Measurements from ENCODE around the gene NDUFS2.
A peak's percentile ranks its signal among the peaks of the same experiment; 100 is the strongest.

NDUFS2 gene

DNA sequence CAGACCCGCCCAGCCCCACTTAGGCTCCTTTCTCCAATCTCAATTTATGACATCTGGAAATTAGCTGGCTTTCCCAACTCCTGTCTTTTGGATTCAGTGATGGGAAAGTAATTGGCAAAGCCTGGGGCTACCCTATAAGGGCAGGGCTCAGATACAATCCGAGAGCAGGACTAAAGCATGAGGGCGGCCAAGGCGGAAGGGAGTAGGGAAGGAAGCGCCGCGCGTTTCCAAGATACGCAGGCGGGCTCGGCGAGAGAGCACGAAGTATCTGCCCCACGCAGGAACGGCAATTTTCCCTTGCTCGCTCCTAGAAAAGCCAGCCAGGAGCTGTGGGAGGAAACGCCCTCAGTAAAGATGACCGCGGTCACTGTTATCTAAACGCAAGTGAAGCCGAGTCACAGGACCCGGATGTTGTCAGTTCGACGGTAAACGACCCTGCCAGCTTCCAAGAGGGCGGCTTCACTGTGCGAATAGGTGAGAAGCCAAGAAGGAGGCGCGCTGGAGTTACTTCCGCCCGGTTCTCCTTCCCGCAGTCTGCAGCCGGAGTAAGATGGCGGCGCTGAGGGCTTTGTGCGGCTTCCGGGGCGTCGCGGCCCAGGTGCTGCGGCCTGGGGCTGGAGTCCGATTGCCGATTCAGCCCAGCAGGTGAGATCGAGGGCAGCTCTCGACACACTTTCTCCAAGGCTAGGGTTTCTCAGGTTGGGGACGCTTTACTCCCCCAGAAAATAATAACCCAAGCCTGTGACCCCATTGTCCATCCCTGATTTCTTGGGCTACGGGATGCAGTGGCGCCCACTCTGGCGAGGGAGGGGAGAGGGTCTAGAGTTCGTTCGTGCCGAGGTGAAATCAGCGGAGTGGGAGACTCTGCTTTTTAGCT, at the start of gene NDUFS2:
Gene NDUFS2, plus strand, starts transcription at position 532 of the 877 bp plus-strand sequence. Its CDS starts 19 bp downstream, at position 551.
- peak; percentile 75 to 98 (median 94) for DNase-seq

DNA sequence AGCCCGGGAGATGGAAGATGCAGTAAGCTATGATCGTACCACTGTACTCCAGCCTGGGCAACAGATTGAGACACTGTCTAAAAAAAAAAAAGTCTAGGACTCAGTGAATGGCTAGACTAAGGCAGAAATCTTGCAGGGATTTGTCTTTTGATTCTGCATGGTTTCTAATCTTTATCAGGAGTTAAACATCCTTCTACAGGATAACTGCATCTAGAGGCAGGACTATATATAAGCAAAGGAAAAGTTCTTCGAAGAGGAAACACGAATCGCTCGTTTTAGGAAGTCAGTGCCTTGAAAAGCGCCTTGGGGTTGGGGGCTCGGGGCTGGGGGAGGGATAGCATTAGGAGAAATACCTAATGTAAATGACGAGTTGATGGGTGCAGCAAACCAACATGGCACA, 49.0 kb upstream of the NDUFS2 start:
- DNase-seq = no peak

DNA sequence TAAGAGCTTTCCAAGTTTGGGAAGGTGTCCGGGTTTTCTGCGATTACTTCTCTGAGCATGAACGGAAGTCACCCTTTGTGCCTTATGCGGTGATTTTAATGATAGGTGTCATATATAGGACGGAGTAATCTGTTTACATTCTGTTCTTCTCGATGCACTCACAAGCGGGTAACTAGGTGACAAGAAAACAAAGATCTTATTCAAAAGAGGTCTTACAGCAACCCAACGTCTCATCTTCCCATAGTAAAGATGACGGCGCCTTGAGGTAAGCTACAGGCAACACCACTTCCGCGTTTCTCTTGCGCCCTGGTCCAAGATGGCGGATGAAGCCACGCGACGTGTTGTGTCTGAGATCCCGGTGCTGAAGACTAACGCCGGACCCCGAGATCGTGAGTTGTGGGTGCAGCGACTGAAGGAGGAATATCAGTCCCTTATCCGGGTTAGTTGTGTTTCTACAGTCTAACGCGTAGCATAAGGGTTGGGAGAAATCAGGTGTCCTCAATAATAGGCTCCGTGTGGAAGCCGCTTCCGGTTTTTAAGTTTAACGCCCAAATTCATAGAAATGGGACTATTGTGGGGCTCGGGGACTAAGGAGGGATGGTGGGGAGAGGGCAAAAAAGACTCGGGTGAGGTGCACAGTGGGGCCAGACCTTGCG, 48.4 kb upstream of the NDUFS2 start, which contains the start of gene UFC1:
Gene UFC1, plus strand, starts transcription at position 297 of the 656 bp plus-strand sequence. Its CDS starts 20 bp downstream, at position 317.
- peak in 12 of 14 donors; percentile 39 to 84 (median 73) for DNase-seq

GRCh38 chr1:161157867-161158266, 44.3 kb upstream of the NDUFS2 start:
- DNase-seq = no peak

DNA sequence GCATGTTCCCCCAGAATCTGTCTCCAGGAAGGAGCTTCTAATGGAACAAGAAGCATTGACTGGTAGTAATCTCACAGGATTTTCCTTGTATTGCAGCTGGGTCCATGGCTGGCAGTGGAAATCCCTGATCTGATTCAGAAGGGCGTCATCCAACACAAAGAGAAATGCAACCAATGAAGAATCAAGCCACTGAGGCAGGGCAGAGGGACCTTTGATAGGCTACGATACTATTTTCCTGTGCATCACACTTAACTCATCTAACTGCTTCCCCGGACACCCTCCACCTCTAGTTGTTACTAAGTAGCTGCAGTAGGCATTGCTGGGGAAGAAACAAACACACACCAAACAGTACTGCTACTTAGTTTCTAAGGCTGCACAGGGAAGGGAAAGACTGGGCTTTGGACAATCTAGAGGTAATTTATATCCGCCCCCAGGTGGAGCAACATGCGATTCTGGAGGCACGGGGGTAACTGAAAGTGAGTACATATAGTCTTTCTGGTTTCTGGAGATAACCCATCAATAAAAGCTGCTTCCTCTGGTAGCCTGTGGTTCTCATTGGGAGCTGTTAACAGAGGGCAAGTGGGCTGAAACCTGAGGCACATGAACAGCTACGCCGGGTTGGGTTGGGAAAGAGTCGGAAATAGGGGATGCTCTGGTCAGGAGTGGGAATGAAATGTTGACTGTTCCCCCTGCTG, 43.7 kb upstream of the NDUFS2 start:
- DNase-seq = no peak

DNA sequence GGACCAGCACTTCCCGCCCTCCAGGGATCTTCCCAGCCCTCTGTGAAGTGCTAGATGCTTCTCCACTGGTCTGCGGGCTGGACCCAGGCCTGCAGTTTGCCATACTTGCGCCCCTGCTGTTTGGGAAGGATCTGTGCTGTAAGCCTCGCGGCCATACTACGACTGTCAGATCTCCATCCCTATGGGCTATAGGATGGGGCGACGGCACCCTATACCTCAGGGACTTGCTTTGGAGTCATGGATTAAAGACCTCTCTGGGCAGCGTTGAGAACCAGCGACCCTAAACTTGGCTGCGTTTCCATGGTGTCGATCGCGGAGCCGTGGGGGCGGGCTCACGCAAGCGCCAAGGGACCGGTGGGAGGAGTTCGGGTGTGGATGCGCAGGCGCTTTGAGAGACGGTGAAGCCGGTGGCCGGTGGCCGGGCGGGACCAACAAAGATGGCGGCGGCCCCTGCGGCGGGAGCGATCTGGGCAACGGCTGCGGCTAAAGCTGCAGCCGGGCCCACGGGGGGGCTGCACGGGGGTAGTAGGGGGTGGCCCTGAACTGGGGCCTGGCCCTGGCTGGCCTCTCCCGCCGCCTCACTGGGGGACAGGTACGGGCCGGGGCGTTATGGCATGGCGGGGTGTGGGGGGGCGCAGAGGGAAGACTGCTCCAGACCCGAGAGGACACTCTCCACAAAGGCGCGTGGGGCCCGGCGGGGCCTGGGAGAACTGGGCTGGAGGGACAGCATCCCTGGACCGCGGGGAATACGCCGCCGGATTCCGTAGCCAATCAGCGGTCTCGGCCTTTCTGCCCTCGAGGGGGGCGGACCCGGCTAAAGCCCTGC, 42.9 kb upstream of the NDUFS2 start, which contains the start of gene USP21:
Gene USP21, plus strand, starts transcription at position 414 of the 826 bp plus-strand sequence. CDS start 1,141 bp downstream, outside the sequence.
- peak; percentile 31 to 96 (median 90) for DNase-seq

DNA sequence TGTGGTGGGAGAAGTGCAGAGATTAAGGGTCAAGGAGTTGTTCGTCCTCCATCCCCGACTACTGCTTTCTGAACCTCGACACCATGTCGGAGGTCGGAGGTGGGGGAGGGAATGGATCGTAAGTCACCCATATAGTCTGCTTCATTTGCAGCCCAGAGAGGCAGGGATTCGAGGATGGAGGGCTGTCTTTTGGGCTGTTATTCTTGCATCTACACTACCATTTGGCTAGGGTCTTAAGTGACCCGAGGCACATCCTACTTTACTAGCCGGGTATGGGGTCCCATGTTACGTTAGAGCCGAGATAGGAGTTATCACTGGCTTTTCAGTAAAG, 42.3 kb upstream of the NDUFS2 start:
- DNase-seq = no peak

- no peak for DNase-seq
Measured at GRCh38 chr1:161160671-161161145, 41.5 kb upstream of the NDUFS2 start.

GRCh38 chr1:161161652-161162051, 40.5 kb upstream of the NDUFS2 start:
- DNase-seq = no peak

DNA sequence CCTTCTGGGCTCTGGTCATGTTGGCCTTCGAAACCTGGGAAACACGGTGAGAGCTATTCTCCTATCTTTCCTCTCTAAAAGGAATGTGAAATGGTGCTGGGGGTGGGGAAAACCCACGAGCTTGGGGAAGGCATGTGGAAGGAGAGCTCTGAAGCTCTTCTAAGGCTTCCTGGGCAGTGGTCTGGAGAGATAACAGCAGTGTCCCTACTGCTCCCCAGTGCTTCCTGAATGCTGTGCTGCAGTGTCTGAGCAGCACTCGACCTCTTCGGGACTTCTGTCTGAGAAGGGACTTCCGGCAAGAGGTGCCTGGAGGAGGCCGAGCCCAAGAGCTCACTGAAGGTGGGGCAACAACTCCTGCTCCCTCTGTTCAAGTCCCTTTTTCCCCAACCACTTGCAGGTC, 40.1 kb upstream of the NDUFS2 start:
- no peak for DNase-seq

DNA sequence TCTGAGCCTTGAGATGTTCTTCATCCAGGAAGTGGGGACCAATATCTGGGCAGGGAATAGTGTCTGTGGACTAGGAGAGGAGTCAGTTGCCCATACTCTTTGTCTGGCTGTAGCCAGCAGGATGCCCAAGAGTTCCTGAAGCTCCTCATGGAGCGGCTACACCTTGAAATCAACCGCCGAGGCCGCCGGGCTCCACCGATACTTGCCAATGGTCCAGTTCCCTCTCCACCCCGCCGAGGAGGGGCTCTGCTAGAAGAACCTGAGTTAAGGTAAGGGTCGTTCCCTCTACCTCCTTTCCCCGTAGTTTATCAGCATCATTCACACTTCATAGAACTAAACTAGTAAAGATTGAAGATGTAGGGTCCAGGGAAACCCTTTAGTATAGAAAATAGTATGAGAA, 39.4 kb upstream of the NDUFS2 start:
- DNase-seq = no peak

DNA sequence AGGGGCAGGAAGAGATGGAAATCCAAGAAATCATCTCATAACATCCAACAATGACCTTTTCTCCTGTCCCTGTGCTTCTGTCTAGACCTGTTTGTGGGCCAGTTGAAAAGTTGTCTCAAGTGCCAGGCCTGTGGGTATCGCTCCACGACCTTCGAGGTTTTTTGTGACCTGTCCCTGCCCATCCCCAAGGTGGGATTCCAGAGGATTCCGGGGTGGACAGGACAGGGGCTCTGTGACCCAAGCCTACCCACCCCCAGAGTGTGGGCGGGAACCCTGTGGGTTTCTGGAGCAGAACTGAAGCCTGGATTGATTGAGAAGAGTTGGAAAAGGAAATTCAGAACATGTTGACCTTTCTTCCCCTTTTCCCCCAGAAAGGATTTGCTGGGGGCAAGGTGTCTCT, 38.4 kb upstream of the NDUFS2 start:
- no peak for DNase-seq

DNA sequence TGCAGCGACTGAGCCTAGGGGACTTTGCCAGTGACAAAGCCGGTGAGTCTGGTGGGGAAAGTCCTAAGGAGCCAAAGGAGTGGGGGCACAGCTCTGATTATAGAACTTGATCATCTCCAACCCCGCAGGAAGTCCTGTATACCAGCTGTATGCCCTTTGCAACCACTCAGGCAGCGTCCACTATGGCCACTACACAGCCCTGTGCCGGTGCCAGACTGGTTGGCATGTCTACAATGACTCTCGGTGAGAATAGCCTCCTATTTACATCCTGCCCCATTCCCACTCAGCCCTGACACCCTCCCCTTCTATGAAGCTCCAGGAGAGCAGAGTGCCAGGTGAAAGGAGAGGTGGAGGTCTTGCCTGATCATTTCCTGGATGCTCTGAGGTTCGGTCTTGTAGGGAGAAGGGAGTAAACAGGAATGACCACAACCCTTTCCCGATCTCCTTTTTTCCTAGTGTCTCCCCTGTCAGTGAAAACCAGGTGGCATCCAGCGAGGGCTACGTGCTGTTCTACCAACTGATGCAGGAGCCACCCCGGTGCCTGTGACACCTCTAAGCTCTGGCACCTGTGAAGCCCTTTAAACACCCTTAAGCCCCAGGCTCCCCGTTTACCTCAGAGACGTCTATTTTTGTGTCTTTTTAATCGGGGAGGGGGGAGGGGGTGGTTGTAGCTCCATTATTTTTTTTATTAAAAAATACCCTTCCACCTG, 37.1 kb upstream of the NDUFS2 start:
- DNase-seq = peak in 1 of 14 donors; percentile 18

DNA sequence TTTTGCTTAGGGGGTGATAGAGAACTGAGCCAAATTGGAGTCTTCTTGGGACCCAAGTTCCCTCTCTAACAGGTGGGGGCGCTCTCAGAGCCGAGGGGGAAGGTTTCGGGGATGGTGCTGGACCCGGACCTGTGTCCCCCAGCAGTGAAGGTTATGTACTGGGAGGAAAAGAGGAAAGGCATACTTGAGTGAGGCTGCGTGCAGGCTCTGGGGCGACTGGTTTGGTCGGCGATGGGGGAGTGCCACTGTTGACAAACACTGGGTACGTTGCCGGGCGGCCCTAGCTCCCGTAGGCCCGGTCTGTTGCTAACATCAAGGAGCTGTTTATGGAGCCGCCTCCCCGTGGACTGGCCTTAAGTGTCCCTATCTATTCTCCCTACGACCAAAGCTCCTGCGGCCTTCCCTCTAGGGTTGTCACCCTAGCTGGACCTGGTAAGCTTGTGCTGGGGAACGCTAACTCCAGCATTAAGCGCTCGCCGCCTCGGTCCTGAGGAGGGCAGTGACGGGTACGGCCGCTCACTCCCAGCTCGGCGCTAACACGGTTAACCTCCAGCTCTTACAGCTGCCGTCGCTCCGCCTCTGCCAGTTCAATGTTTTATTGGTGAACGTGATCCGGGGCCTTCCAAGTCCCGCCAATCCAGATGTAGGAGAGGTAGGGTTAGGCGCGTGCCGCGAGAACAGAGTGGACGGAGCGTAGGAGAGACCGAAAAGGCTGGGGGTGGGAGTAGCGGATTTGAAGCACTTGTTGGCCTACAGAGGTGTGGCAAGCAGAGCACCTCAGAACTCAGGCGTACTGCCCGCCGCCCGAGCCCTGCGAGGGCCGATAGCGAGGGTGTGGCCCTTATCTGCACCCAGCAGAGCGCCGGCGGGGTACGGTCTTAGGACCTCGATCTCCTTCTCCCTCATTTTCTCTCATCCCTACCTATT, 36.2 kb upstream of the NDUFS2 start, which contains the start of gene PPOX:
Gene PPOX, plus strand, starts transcription at position 685 of the 927 bp plus-strand sequence. CDS start 422 bp downstream, outside the sequence.
- peak; percentile 85 to 98 (median 96) for DNase-seq

DNA sequence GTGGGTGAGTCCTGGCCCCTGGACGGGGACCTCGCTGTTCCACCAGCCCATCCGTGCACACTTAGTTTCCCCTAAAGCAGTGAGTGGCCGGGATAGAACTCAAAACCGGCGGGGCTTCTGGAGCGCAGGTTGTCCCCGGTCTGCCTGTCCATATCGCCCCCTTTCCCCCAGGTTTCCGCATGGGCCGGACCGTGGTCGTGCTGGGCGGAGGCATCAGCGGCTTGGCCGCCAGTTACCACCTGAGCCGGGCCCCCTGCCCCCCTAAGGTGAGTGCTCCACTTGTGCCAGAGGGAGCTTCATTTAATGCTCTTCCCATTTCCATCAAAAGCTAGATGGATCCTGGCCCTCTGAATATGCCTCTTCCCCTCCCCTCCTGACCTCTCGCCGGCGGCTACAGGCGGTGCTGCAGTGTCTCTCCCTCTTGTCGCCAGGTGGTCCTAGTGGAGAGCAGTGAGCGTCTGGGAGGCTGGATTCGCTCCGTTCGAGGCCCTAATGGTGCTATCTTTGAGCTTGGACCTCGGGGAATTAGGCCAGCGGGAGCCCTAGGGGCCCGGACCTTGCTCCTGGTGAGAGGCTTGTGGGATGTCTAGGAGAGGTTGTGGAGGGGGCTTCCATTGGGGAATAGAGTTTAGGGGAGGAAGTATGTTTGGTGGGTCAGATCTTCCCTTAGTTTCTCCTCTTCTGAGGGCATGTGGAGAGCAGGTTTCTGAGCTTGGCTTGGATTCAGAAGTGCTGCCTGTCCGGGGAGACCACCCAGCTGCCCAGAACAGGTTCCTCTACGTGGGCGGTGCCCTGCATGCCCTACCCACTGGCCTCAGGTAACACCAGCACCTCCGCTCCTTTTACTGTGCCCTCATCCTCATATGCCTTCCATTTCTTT, 35.3 kb upstream of the NDUFS2 start:
- peak in 2 of 14 donors; percentile 23 to 44 for DNase-seq

- no peak for DNase-seq
Measured at GRCh38 chr1:161168906-161169305, 33.3 kb upstream of the NDUFS2 start.

DNA sequence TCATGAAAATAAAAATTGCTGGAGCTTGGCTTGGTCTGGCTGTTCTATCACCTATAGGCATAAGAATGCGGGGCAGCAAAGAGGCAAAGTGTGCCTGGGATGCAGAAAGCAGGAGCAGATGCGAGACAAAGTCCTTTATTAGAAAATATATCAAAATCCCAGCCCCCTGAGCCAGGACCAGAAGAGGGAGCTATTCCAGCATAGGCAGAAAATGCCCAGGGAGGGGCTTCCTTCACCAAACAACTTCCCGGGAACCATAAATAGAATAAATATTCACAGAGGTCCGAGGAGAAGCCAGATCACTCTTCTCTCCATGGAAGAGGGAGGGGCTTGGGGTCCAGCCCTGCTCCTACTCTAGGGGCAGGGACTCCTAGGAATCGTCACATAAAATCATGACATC, 31.0 kb upstream of the NDUFS2 start:
- DNase-seq = no peak

- DNase-seq = no peak
Measured at GRCh38 chr1:161171696-161172095, 30.5 kb upstream of the NDUFS2 start.

- no peak for DNase-seq
Measured at GRCh38 chr1:161172349-161172748, 29.8 kb upstream of the NDUFS2 start.
